Sigmoid colon (tissue), 4 donors: Measurements from ENCODE around the gene CDH23.

Source experiments
- CTCF ChIP-seq, 4 experiments: fragments of 450-650 bp in 3 of 4; fragments of 200-600 bp in 1 of 4; IDR thresholded peaks; one replicate each; pipeline ENCODE4 v1.5.1; 2016 to 2019; ENCODE audit warnings: antibody characterized with exemption in 4 of 4, mild to moderate bottlenecking in 3 of 4, moderate library complexity in 2 of 4
- EP300 ChIP-seq, 4 donors: sonication (generic); formaldehyde crosslinking; IDR thresholded peaks; one replicate each; pipeline ENCODE4 v1.6.1; 2017; ENCODE audit warnings: antibody characterized with exemption in 4 of 4
- POLR2A ChIP-seq, 2 donors: fragments of 450-650 bp; IDR thresholded peaks; one replicate each; pipeline ENCODE4 v1.6.1; 2016; ENCODE audit warnings: antibody characterized with exemption in 2 of 2, mild to moderate bottlenecking in 2 of 2, moderate library complexity in 2 of 2

GRCh38 chr10:71511206-71511605 is 114.5 kb downstream of the CDH23 start:
- TF ChIP-seq POLR2A (IDR thresholded peaks at IDR 0.05) = no peak
- no peak for TF ChIP-seq CTCF (IDR thresholded peaks at IDR 0.05)
- no peak for TF ChIP-seq EP300 (IDR thresholded peaks at IDR 0.05)
